SK-N-SH (cell line): Measurements from ENCODE around the gene KRT222. TPM values are rescaled to one million over a fixed set of nuclear protein-coding genes. Genes with fewer than 3 reads are reported as not detected.

Experiments used
- CTCF ChIA-PET: fragments of 300-600, 350-600 bp; formaldehyde crosslinking; extraction: SDS; loops from one replicate; lab custom pipeline; 2021; lab: Yijun Ruan, JAX
- POLR2A ChIA-PET: fragments of 350-600 bp; sonication (Branson Sonifier 250); formaldehyde crosslinking; extraction: SDS; loops from one replicate; lab custom pipeline; 2020; ENCODE audit warnings: antibody characterized with exemption, inconsistent platforms; lab: Yijun Ruan, JAX
- DNase-seq: peaks from one replicate; pipeline ENCODE4 v3.0.0; 2012
- H2AFZ ChIP-seq: fragments of 200-600 bp; sonication (generic); 2 replicates; pipeline ENCODE4 v1.8.1; 2016; ENCODE audit warnings: antibody characterized with exemption, mild to moderate bottlenecking, low read depth
- H3F3A ChIP-seq: fragments of 200-600 bp; sonication (generic); replicated peaks from 2 replicates; pipeline ENCODE3; 2016; ENCODE audit warnings: antibody characterized with exemption, mild to moderate bottlenecking; ENCODE audit not compliant: insufficient read depth
- H3K27ac ChIP-seq, 2 experiments: fragments of 200-500 bp in 1 of 2; fragments of 200-600 bp in 1 of 2; sonication (Bioruptor generic) in 1 of 2; sonication (generic), shearing (Covaris generic) in 1 of 2; 2 replicates each; pipeline versions ENCODE4 v1.5.1 to v1.6.1; 2014 to 2016; ENCODE audit warnings: low read depth in 2 of 2, inconsistent platforms in 1 of 2, low read length in 1 of 2, mild to moderate bottlenecking in 1 of 2, mixed read lengths in 1 of 2
- H3K27me3 ChIP-seq: fragments of 200-600 bp; sonication (generic), shearing (Covaris generic); 2 replicates; pipeline ENCODE4 v1.6.1; 2016; ENCODE audit warnings: mixed run types; ENCODE audit not compliant: insufficient read depth
- H3K36me3 ChIP-seq, 2 experiments: fragments of 200-500 bp in 1 of 2; fragments of 200-600 bp in 1 of 2; sonication (Bioruptor generic) in 1 of 2; sonication (generic) in 1 of 2; replicated peaks in 1 of 2; 2 replicates each; pipeline versions ENCODE3 to v1.5.1; 2014 to 2016; ENCODE audit warnings: low read length in 1 of 2, mild to moderate bottlenecking in 1 of 2; ENCODE audit not compliant: insufficient read depth in 2 of 2, control insufficient read depth in 1 of 2
- H3K4me1 ChIP-seq, 2 experiments: fragments of 200-500 bp in 1 of 2; fragments of 200-600 bp in 1 of 2; sonication (Bioruptor generic) in 1 of 2; sonication (generic), shearing (Covaris generic) in 1 of 2; 2 replicates each; pipeline versions ENCODE4 v1.5.1 to v1.6.1; 2014 to 2016; ENCODE audit warnings: low read depth in 1 of 2, low read length in 1 of 2, mixed run types in 1 of 2; ENCODE audit not compliant: insufficient read depth in 2 of 2, control insufficient read depth in 1 of 2
- H3K4me2 ChIP-seq: fragments of 200-600 bp; sonication (generic), shearing (Covaris generic); 2 replicates; pipeline ENCODE4 v1.6.1; 2017; ENCODE audit warnings: mixed run types
- H3K4me3 ChIP-seq, 2 experiments: fragments of 200-500 bp in 1 of 2; fragments of 200-600 bp in 1 of 2; sonication (Bioruptor generic) in 1 of 2; sonication (generic), shearing (Covaris generic) in 1 of 2; 2 replicates each; pipeline versions ENCODE4 v1.5.1 to v1.8.1; 2014 to 2016; ENCODE audit warnings: low read depth in 2 of 2, inconsistent platforms in 1 of 2, low read length in 1 of 2, mild to moderate bottlenecking in 1 of 2, mixed read lengths in 1 of 2, moderate library complexity in 1 of 2
- H3K79me2 ChIP-seq: fragments of 200-600 bp; sonication (generic); 2 replicates; pipeline ENCODE4 v1.8.1; 2017; ENCODE audit warnings: mild to moderate bottlenecking; ENCODE audit not compliant: insufficient read depth
- H3K9ac ChIP-seq: fragments of 200-600 bp; sonication (generic); 2 replicates; pipeline ENCODE4 v1.6.1; 2017; ENCODE audit warnings: mixed run types
- H3K9me2 ChIP-seq: fragments of 200-600 bp; sonication (generic); 2 replicates; pipeline ENCODE4 v1.6.1; 2017; ENCODE audit warnings: mixed run types
- H3K9me3 ChIP-seq: fragments of 200-600 bp; sonication (generic); 2 replicates; pipeline ENCODE4 v1.6.1; 2017; ENCODE audit warnings: mixed run types, mild to moderate bottlenecking, moderate library complexity
- H4K20me1 ChIP-seq: fragments of 200-600 bp; sonication (generic); 2 replicates; pipeline ENCODE4 v1.6.1; 2017; ENCODE audit warnings: mild to moderate bottlenecking, mixed run types; ENCODE audit not compliant: insufficient read depth
- CHD2 ChIP-seq: fragments of 150-350 bp; IDR thresholded peaks from 2 replicates; pipeline ENCODE4 v1.6.1; 2018; ENCODE audit warnings: low read length; ENCODE audit not compliant: partially characterized antibody
- ELF1 ChIP-seq: IDR thresholded peaks from 2 replicates; pipeline ENCODE4 v1.4.0; 2012
- EZH2phosphoT487 ChIP-seq: fragments of 200-600 bp; sonication (generic); IDR thresholded peaks from 2 replicates; pipeline ENCODE4 v1.6.1; 2017; ENCODE audit warnings: low read depth, mixed run types, mild to moderate bottlenecking, antibody characterized with exemption, moderate library complexity, borderline replicate concordance
- FOXM1 ChIP-seq: IDR thresholded peaks from 2 replicates; pipeline ENCODE4 v1.4.0; 2012; ENCODE audit warnings: low read depth, mild to moderate bottlenecking
- GATA2 ChIP-seq: sonication (generic); formaldehyde crosslinking; IDR thresholded peaks from 2 replicates; pipeline ENCODE4 v1.5.0; 2020; ENCODE audit warnings: mild to moderate bottlenecking, missing genetic modification reagents
- JUND ChIP-seq: IDR thresholded peaks from 2 replicates; pipeline ENCODE4 v1.4.0; 2012
- MEF2A ChIP-seq: IDR thresholded peaks from 2 replicates; pipeline ENCODE4 v1.4.0; 2012; ENCODE audit warnings: low read depth, borderline replicate concordance
- NFIC ChIP-seq: IDR thresholded peaks from 2 replicates; pipeline ENCODE4 v1.4.0; 2012; ENCODE audit warnings: borderline replicate concordance
- NRF1 ChIP-seq: IDR thresholded peaks from 2 replicates; pipeline ENCODE4 v1.6.1; 2012; ENCODE audit warnings: low read depth, mild to moderate bottlenecking, low read length
- POLR2AphosphoS5 ChIP-seq: IDR thresholded peaks from 2 replicates; pipeline ENCODE4 v1.6.1; 2012; ENCODE audit warnings: low read depth, low read length
- RAD21 ChIP-seq: IDR thresholded peaks from 2 replicates; pipeline ENCODE4 v1.6.1; 2012; ENCODE audit warnings: mild to moderate bottlenecking, low read length
- REST ChIP-seq: IDR thresholded peaks from 2 replicates; pipeline ENCODE4 v1.6.1; 2012; ENCODE audit warnings: mild to moderate bottlenecking, low read depth, low read length, moderate library complexity
- RFX5 ChIP-seq: IDR thresholded peaks from 2 replicates; pipeline ENCODE4 v1.6.1; 2012; ENCODE audit warnings: mild to moderate bottlenecking, improper control_type of control experiment, low read length
- SMC3 ChIP-seq: IDR thresholded peaks from 2 replicates; pipeline ENCODE4 v1.6.1; 2012; ENCODE audit warnings: low read depth, low read length, improper control_type of control experiment
- WGBS: methylation state at CpG from one replicate; pipeline ENCODE4 v1.1.6; 2017; ENCODE audit warnings: low lambda C conversion rate; 5-methylcytosine and 5-hydroxymethylcytosine counted together
- polyA plus RNA-seq, 3 experiments: library from polyadenylated mRNA; depleted of rRNA; stranded (reverse); fragments of >200 nt; gene quantifications; 2 replicates each; pipeline ENCODE4 v1.2.3, GENCODE V29; 2012
- TF ChIP-seq, protein P1 (sequence below): fragments of 200-600 bp; sonication (generic); IDR thresholded peaks from 2 replicates; pipeline ENCODE4 v1.6.1; 2017; ENCODE audit warnings: antibody characterized with exemption, mild to moderate bottlenecking, moderate library complexity

Gene KRT222
- polyA plus RNA-seq, 1 of the 3 experiments (the other 2 are of a cell fraction), result not detected

GRCh38 chr17:40694584-40694983, 29.6 kb upstream of the KRT222 start:
- H3K79me2 ChIP-seq, result no peaks in the 10 kb centered on the region
- H3K9me2 ChIP-seq, result no peaks in the 10 kb centered on the region; the same call in 1 of the 2 replicates
- no peak for DNase-seq
- no peaks in the 10 kb centered on the region for H3F3A ChIP-seq
- no peak overlapping the region for H3K4me2 ChIP-seq
- no peak overlapping the region for H3K9ac ChIP-seq
- no peaks in the 10 kb centered on the region; a peak in 1 of 4 replicates for H3K4me1 ChIP-seq
- no peaks in the 10 kb centered on the region for H3K9me3 ChIP-seq
- TF ChIP-seq GATA2 (CRISPR knock-in tag) (no peak), RFX5 (no peak)
- TF ChIP-seq, all 33 proteins: peak for 0
- H2AFZ ChIP-seq, result no peak overlapping the region
- no peaks in the 10 kb centered on the region for H3K36me3 ChIP-seq
- peaks cover 62% of the 10 kb centered on the region for H3K27me3 ChIP-seq
- WGBS, result 15% methylated on average over 9 of the region's 9 CpGs
- H3K27ac ChIP-seq, result no peak overlapping the region
- CTCF ChIA-PET, result interaction anchor here (1.0 to 1.5 kb wide), 2 partner anchors 269 to 968 kb away, joined by 3 read pairs; no protein-coding TSS in a partner anchor
- POLR2A ChIA-PET, result no interaction called here
- no peak overlapping the region for H3K4me3 ChIP-seq
- H4K20me1 ChIP-seq, result no peaks in the 10 kb centered on the region

- Histone ChIP-seq H3K4me3 (no peak overlapping the region), H3K4me1 (no peaks in the 10 kb centered on the region), H3K9me3 (no peaks in the 10 kb centered on the region), H3K4me2 (no peak overlapping the region), H3F3A (no peaks in the 10 kb centered on the region), H3K9ac (no peak overlapping the region), H4K20me1 (no peaks in the 10 kb centered on the region), H3K36me3 (no peaks in the 10 kb centered on the region), H3K9me2 (no peaks in the 10 kb centered on the region; the same call in 1 of the 2 replicates), H3K27me3 (peaks cover 48% of the 10 kb centered on the region), H2AFZ (no peak overlapping the region), H3K79me2 (no peaks in the 10 kb centered on the region), H3K27ac (no peak overlapping the region)
- TF ChIP-seq JUND (no peak), SMC3 (no peak), EZH2phosphoT487 (no peak), CHD2 (no peak), MEF2A (no peak), FOXM1 (no peak), NFIC (no peak)
- TF ChIP-seq, protein P1, sequence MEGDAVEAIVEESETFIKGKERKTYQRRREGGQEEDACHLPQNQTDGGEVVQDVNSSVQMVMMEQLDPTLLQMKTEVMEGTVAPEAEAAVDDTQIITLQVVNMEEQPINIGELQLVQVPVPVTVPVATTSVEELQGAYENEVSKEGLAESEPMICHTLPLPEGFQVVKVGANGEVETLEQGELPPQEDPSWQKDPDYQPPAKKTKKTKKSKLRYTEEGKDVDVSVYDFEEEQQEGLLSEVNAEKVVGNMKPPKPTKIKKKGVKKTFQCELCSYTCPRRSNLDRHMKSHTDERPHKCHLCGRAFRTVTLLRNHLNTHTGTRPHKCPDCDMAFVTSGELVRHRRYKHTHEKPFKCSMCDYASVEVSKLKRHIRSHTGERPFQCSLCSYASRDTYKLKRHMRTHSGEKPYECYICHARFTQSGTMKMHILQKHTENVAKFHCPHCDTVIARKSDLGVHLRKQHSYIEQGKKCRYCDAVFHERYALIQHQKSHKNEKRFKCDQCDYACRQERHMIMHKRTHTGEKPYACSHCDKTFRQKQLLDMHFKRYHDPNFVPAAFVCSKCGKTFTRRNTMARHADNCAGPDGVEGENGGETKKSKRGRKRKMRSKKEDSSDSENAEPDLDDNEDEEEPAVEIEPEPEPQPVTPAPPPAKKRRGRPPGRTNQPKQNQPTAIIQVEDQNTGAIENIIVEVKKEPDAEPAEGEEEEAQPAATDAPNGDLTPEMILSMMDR, result no peak
- 28% methylated on average over 5 of the region's 5 CpGs for WGBS
- no peak for DNase-seq
- ChIA-PET CTCF (interaction anchor here (0.6 to 1.9 kb wide), 2 partner anchors 13 to 15 kb away, joined by 3 to 5 read pairs; no protein-coding TSS in a partner anchor), POLR2A (no interaction called here)
These were observed 22.1 kb upstream of the KRT222 start for GRCh38 chr17:40687106-40687505.

DNA sequence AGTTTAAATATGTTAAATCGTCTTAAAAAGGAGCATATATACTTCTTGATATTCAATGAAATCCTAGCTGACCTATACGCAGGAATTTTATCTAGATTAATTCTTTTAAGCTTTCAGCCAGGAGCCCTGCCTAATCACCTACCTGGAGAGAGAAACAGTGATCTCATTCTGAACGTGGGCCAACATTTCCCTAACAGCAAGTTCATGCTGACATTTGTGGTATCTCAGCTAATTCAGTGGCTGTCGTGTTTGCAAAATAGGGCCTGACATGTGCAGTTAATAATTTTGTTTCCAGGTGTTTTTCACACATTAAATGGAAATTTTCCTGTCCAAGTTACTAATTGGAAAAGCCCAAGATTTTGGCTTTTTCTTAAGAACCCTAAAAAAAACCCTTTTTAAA, 21.2 kb upstream of the KRT222 start:
- WGBS, result 15% methylated on average over 4 of the region's 4 CpGs
- ChIA-PET CTCF (no interaction called here), POLR2A (no interaction called here)
- Histone ChIP-seq H3K9me3 (no peaks in the 10 kb centered on the region), H3K9ac (no peak overlapping the region), H3K9me2 (no peaks in the 10 kb centered on the region; the same call in 1 of the 2 replicates), H3K27me3 (peaks cover 48% of the 10 kb centered on the region), H3K4me3 (no peak overlapping the region), H3K4me1 (no peaks in the 10 kb centered on the region), H3K36me3 (no peaks in the 10 kb centered on the region), H3K79me2 (no peaks in the 10 kb centered on the region), H3F3A (no peaks in the 10 kb centered on the region), H3K4me2 (no peak overlapping the region), H3K27ac (no peak overlapping the region), H4K20me1 (no peaks in the 10 kb centered on the region), H2AFZ (no peak overlapping the region)
- DNase-seq, result no peak
- TF ChIP-seq POLR2AphosphoS5, result no peak
- TF ChIP-seq, protein P1, result no peak
- TF ChIP-seq NRF1, result no peak
- no peak for TF ChIP-seq EZH2phosphoT487
- TF ChIP-seq RAD21, result no peak
- no peak for TF ChIP-seq ELF1
- no peak for TF ChIP-seq RFX5
- TF ChIP-seq REST, result no peak
